CD4-positive, alpha-beta T cell (primary cell): ENCODE measurements around the gene NUS1. TPM values are rescaled to one million over a fixed set of nuclear protein-coding genes. Genes with fewer than 3 reads are reported as not detected.
"Not testable (repeated sequence)": the region's sequence is repeated elsewhere in the genome, so short reads cannot be mapped to it uniquely, and the experiment has no call there.

Source experiments
- ATAC-seq: fragments of 200-7000 bp; cut with Tn5 transposase; one replicate; pipeline ENCODE4 v1.10.0; 2022; ENCODE audit warnings: mild to moderate bottlenecking; ENCODE audit not compliant: poor library complexity
- CTCF ChIA-PET: fragments of 350-600 bp; sonication (Branson Sonifier 250); formaldehyde crosslinking; loops from one replicate; lab custom pipeline; 2021; ENCODE audit warnings: antibody characterized with exemption, inconsistent platforms; lab: Charles Lee
- POLR2A ChIA-PET: fragments of 350-600 bp; sonication (Branson Sonifier 250); formaldehyde crosslinking; loops from one replicate; lab custom pipeline; 2021; ENCODE audit warnings: antibody characterized with exemption, inconsistent platforms; lab: Charles Lee
- DNase-seq, 14 experiments: peaks; one replicate each; pipeline ENCODE4 v3.0.0-alpha.2; 2013 to 2020; ENCODE audit warnings: mixed read lengths in 2 of 14
- H3K27ac ChIP-seq, 2 donors: one replicate each; pipeline versions ENCODE4 v1.5.1 to v1.7.0; 2013; ENCODE audit warnings: low read length in 2 of 2, low read depth in 1 of 2, mild to moderate bottlenecking in 1 of 2
- H3K27me3 ChIP-seq, 2 experiments: 1 replicate in 1 of 2; 2 replicates in 1 of 2; pipeline versions ENCODE4 v1.6.1 to v1.7.0; 2013; ENCODE audit warnings: low read length in 2 of 2, control low read depth in 1 of 2, mild to moderate bottlenecking in 1 of 2, moderate library complexity in 1 of 2; ENCODE audit not compliant: insufficient read depth in 2 of 2, control insufficient read depth in 1 of 2
- H3K36me3 ChIP-seq: one replicate; pipeline ENCODE4 v1.6.1; 2013; ENCODE audit warnings: low read length, control low read depth; ENCODE audit not compliant: insufficient read depth
- H3K4me1 ChIP-seq: one replicate; pipeline ENCODE4 v1.6.1; 2013; ENCODE audit warnings: low read length, control low read depth; ENCODE audit not compliant: insufficient read depth
- H3K4me3 ChIP-seq: one replicate; pipeline ENCODE4 v1.5.1; 2013; ENCODE audit warnings: mild to moderate bottlenecking, low read length, moderate library complexity
- H3K9me3 ChIP-seq, 2 experiments: 1 replicate in 1 of 2; 2 replicates in 1 of 2; pipeline versions ENCODE4 v1.6.1 to v1.7.0; 2013; ENCODE audit warnings: low read length in 2 of 2, mild to moderate bottlenecking in 2 of 2, control low read depth in 1 of 2, moderate library complexity in 1 of 2; ENCODE audit not compliant: control insufficient read depth in 1 of 2, insufficient read depth in 1 of 2
- H3K27ac Mint-ChIP-seq: one replicate; pipeline ENCODE4 v1.8.0; 2020; ENCODE audit warnings: mixed read lengths
- H3K27me3 Mint-ChIP-seq: one replicate; pipeline ENCODE4 v1.8.0; 2021; ENCODE audit warnings: mixed read lengths
- H3K36me3 Mint-ChIP-seq: one replicate; pipeline ENCODE4 v1.8.0; 2021; ENCODE audit warnings: low read depth, mixed read lengths
- H3K4me1 Mint-ChIP-seq: one replicate; pipeline ENCODE4 v1.8.0; 2021; ENCODE audit warnings: low read depth, mixed read lengths
- H3K4me3 Mint-ChIP-seq: one replicate; pipeline ENCODE4 v1.8.0; 2020; ENCODE audit warnings: mild to moderate bottlenecking, mixed read lengths
- H3K9me3 Mint-ChIP-seq: one replicate; pipeline ENCODE4 v1.8.0; 2020; ENCODE audit warnings: mixed read lengths
- intact Hi-C, 2 experiments: fragments of 100-400 bp; cut with DNase I in 1 of 2; cut with micrococcal nuclease in 1 of 2; formaldehyde crosslinking; loops; one replicate each; pipeline versions ENCODE4 v1.15.1 to v1.9.0; 2023 to 2025; cut with DNase I, micrococcal nuclease
- total RNA-seq, 174 experiments: library from RNA in 2 of 174; stranded (reverse) in 2 of 174; gene quantifications; one replicate each; pipeline ENCODE4 v1.2.3 and lab custom pipeline; 2021 to 2026
- TF ChIP-seq, protein P1 (sequence below): fragments of 200-600 bp; IDR thresholded peaks from one replicate; pipeline ENCODE4 v1.8.0; 2022; ENCODE audit warnings: antibody characterized with exemption, mild to moderate bottlenecking

Gene NUS1
- total RNA-seq, 2 experiments from 2014 or later = 16.2 to 16.6 TPM

DNA sequence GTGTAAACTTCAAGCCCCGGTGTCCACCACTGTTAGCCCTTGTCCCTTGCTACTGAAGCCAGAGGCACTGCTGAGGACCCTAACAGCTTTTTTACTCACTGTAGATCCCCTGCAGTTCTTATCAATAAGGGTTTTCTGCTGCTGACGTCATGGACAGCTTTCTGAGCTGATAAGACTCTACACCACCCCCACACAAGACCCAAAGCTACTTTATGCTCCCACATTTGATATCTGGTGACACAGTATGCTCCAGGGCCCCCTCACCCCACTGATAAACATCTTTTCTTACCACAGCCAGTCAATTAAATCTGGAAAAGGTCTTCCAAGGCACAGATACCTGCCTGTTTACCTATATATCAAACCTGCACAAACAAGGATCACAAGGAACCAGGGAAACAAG lies 65.3 kb downstream of the NUS1 start:
- H3K4me3 ChIP-seq = no peak overlapping the region
- Mint-ChIP-seq H3K27me3 (peaks cover 29% of the 10 kb centered on the region), H3K9me3 (peaks cover 20% of the 10 kb centered on the region), H3K27ac (no peak overlapping the region), H3K4me3 (no peak overlapping the region), H3K4me1 (no peaks in the 10 kb centered on the region), H3K36me3 (no peaks in the 10 kb centered on the region)
- no peaks in the 10 kb centered on the region for H3K36me3 ChIP-seq
- H3K9me3 ChIP-seq = peaks cover 8 to 12% of the 10 kb centered on the region in 2 experiments
- ATAC-seq (no peak), DNase-seq (no peak)
- CTCF ChIA-PET = no interaction called here
- H3K4me1 ChIP-seq = no peaks in the 10 kb centered on the region
- POLR2A ChIA-PET = no interaction called here
- H3K27me3 ChIP-seq = no peaks in the 10 kb centered on the region
- TF ChIP-seq, protein P1, sequence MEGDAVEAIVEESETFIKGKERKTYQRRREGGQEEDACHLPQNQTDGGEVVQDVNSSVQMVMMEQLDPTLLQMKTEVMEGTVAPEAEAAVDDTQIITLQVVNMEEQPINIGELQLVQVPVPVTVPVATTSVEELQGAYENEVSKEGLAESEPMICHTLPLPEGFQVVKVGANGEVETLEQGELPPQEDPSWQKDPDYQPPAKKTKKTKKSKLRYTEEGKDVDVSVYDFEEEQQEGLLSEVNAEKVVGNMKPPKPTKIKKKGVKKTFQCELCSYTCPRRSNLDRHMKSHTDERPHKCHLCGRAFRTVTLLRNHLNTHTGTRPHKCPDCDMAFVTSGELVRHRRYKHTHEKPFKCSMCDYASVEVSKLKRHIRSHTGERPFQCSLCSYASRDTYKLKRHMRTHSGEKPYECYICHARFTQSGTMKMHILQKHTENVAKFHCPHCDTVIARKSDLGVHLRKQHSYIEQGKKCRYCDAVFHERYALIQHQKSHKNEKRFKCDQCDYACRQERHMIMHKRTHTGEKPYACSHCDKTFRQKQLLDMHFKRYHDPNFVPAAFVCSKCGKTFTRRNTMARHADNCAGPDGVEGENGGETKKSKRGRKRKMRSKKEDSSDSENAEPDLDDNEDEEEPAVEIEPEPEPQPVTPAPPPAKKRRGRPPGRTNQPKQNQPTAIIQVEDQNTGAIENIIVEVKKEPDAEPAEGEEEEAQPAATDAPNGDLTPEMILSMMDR = no peak
- H3K27ac ChIP-seq = no peak overlapping the region
- intact Hi-C loops = no loop called here

DNA sequence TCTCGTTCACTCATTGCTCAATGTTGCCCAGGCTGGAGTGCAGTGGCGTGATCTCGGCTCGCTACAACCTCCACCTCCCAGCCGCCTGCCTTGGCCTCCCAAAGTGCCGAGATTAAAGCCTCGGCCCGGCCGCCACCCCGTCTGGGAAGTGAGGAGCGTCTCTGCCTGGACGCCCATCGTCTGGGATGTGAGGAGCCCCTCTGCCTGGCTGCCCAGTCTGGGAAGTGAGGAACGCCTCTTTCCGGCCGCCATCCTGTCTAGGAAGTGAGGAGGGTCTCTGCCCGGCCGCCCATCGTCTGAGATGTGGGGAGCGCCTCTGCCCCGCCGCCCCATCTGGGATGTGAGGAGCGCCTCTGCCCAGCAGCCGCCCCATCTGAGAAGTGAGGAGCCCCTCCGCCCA lies 75.4 kb downstream of the NUS1 start:
- H3K4me3 ChIP-seq, H3K4me1 ChIP-seq, H3K4me3 Mint-ChIP-seq, H3K36me3 Mint-ChIP-seq, H3K9me3 Mint-ChIP-seq, DNase-seq, H3K36me3 ChIP-seq, POLR2A ChIA-PET, H3K27ac ChIP-seq, H3K27me3 Mint-ChIP-seq, intact Hi-C loops, H3K27me3 ChIP-seq, CTCF ChIA-PET, H3K27ac Mint-ChIP-seq, H3K9me3 ChIP-seq, H3K4me1 Mint-ChIP-seq, ATAC-seq: not testable (repeated sequence)

Other genes starting within 250 kb of the NUS1 start
- gene ROS1, start 249.5 kb upstream of the NUS1 start, total RNA-seq = not detected
- gene DCBLD1, start 192.8 kb upstream of the NUS1 start, total RNA-seq = 1 to 10 TPM; 1.3 to 1.4 TPM
- 10 to 100 TPM in 1 of 2 experiments, 1 to 10 TPM in 1; 9.7 to 10.8 TPM for gene GOPC, start 73.0 kb upstream of the NUS1 start, total RNA-seq
- gene SLC35F1, start 231.8 kb downstream of the NUS1 start, total RNA-seq = not detected